HCT116 (cell line): Measurements from ENCODE around the gene STAC. TPM values are rescaled to one million over a fixed set of nuclear protein-coding genes. Genes with fewer than 3 reads are reported as not detected.

ENCODE experiments used
- ATAC-seq: fragments of 200-7000 bp; cut with Tn5 transposase; 2 replicates; pipeline ENCODE4 v1.9.1; 2020; ENCODE audit warnings: mild to moderate bottlenecking, moderate library complexity
- BruUV-seq: library from RNA; stranded (reverse); fragments of 400-500 nt; replicated peaks from 2 replicates; lab custom pipeline; 2021; lab: Mats Ljungman, UMichigan
- CTCF ChIA-PET: fragments of 300-600 bp; sonication (Branson Sonifier 250); formaldehyde crosslinking; loops from one replicate; lab custom pipeline; 2021; ENCODE audit warnings: antibody characterized with exemption; lab: Charles Lee
- POLR2A ChIA-PET: fragments of 300-600, 350-600 bp; sonication (Branson Sonifier 250); formaldehyde crosslinking; loops from one replicate; lab custom pipeline; 2021; ENCODE audit warnings: antibody characterized with exemption; lab: Charles Lee
- RAD21 ChIA-PET, 2 experiments: fragments of 300-600 bp; sonication (Branson Sonifier 250); formaldehyde crosslinking; loops; one replicate each; lab custom pipeline; 2023; ENCODE audit warnings: low total read pairs in 2 of 2; ENCODE audit not compliant: uncharacterized antibody in 2 of 2, unreplicated experiment in 2 of 2, low non-redundant PET in 1 of 2; lab: Charles Lee
- DNase-seq: peaks from one replicate; pipeline ENCODE4 v3.0.0-alpha.2; 2010; ENCODE audit warnings: low read depth, low spot score
- H2AFZ ChIP-seq: fragments of 200-600 bp; shearing (Covaris generic), sonication (generic); 2 replicates; pipeline ENCODE4 v1.6.1; 2017; ENCODE audit warnings: low read depth, mixed run types, mixed read lengths, antibody characterized with exemption, low read length; ENCODE audit not compliant: poor library complexity, severe bottlenecking
- H3K27ac ChIP-seq: 2 replicates; pipeline ENCODE4 v1.5.1; 2012; ENCODE audit warnings: low read depth, low read length
- H3K27me3 ChIP-seq: fragments of 200-600 bp; sonication (generic); 2 replicates; pipeline ENCODE4 v1.6.1; 2016; ENCODE audit warnings: mixed run types, low read length, mixed read lengths; ENCODE audit not compliant: insufficient read depth
- H3K36me3 ChIP-seq, 2 experiments: fragments of 200-500 bp in 1 of 2; fragments of 200-600 bp in 1 of 2; sonication (Bioruptor generic) in 1 of 2; sonication (generic) in 1 of 2; 2 replicates each; pipeline versions ENCODE4 v1.5.1 to v1.6.1; 2014 to 2016; ENCODE audit warnings: low read length in 2 of 2, inconsistent platforms in 1 of 2, mixed read lengths in 1 of 2, mixed run types in 1 of 2; ENCODE audit not compliant: insufficient read depth in 2 of 2, control insufficient read depth in 1 of 2
- H3K4me1 ChIP-seq, 2 experiments: fragments of 200-600 bp in 1 of 2; sonication (generic) in 1 of 2; 2 replicates each; pipeline versions ENCODE4 v1.5.1 to v1.6.1; 2012 to 2017; ENCODE audit warnings: low read length in 2 of 2, inconsistent platforms in 1 of 2, mild to moderate bottlenecking in 1 of 2, mixed read lengths in 1 of 2, mixed run types in 1 of 2, moderate library complexity in 1 of 2; ENCODE audit not compliant: insufficient read depth in 2 of 2, control insufficient read depth in 1 of 2
- H3K4me2 ChIP-seq: fragments of 200-600 bp; sonication (generic); 2 replicates; pipeline ENCODE4 v1.6.1; 2017; ENCODE audit warnings: mixed run types, low read length, mixed read lengths
- H3K4me3 ChIP-seq, 2 experiments: fragments of 200-600 bp in 1 of 2; sonication (generic) in 1 of 2; replicated peaks in 1 of 2; 2 replicates each; pipeline ENCODE4 v1.5.1; 2011 to 2016; ENCODE audit warnings: low read length in 2 of 2, control low read depth in 1 of 2, low read depth in 1 of 2, mild to moderate bottlenecking in 1 of 2, mixed read lengths in 1 of 2, mixed run types in 1 of 2
- H3K79me2 ChIP-seq: fragments of 200-600 bp; sonication (generic); 2 replicates; pipeline ENCODE4 v1.6.1; 2017; ENCODE audit warnings: mild to moderate bottlenecking, mixed run types, low read length, moderate library complexity, mixed read lengths; ENCODE audit not compliant: insufficient read depth
- H3K9ac ChIP-seq: fragments of 200-600 bp; sonication (generic); 2 replicates; pipeline ENCODE4 v1.6.1; 2016; ENCODE audit warnings: low read length, mixed read lengths
- H3K9me2 ChIP-seq: fragments of 200-600 bp; sonication (generic), shearing (Covaris generic); 2 replicates; pipeline ENCODE4 v1.6.1; 2017; ENCODE audit warnings: mixed run types, mild to moderate bottlenecking, moderate library complexity; ENCODE audit not compliant: insufficient read depth
- H3K9me3 ChIP-seq, 2 experiments: fragments of 200-500 bp in 1 of 2; fragments of 200-600 bp in 1 of 2; sonication (Bioruptor generic) in 1 of 2; sonication (generic) in 1 of 2; 2 replicates each; pipeline ENCODE4 v1.6.1; 2014 to 2017; ENCODE audit warnings: low read length in 2 of 2, mixed read lengths in 2 of 2, inconsistent platforms in 1 of 2, low read depth in 1 of 2, mild to moderate bottlenecking in 1 of 2, mixed run types in 1 of 2, moderate library complexity in 1 of 2; ENCODE audit not compliant: control insufficient read depth in 1 of 2, insufficient read depth in 1 of 2
- H4K20me1 ChIP-seq: fragments of 200-600 bp; sonication (generic), shearing (Covaris generic); 2 replicates; pipeline ENCODE4 v1.6.1; 2017; ENCODE audit warnings: mixed run types, mild to moderate bottlenecking, moderate library complexity; ENCODE audit not compliant: insufficient read depth
- CTCF ChIP-seq, 3 experiments: fragments of 200-600 bp in 1 of 3; sonication (generic) in 1 of 3; IDR thresholded peaks in 2 of 3; conservative IDR thresholded peaks in 1 of 3; 2 replicates each; pipeline ENCODE4 v1.5.1; 2012 to 2017; ENCODE audit warnings: low read depth in 2 of 3, low read length in 2 of 3, antibody characterized with exemption in 1 of 3, borderline replicate concordance in 1 of 3, control low read depth in 1 of 3, mild to moderate bottlenecking in 1 of 3, mixed read lengths in 1 of 3, mixed run types in 1 of 3, moderate library complexity in 1 of 3; ENCODE audit not compliant: insufficient read depth in 1 of 3
- EGR1 ChIP-seq: IDR thresholded peaks from 2 replicates; pipeline ENCODE4 v1.6.1; 2012; ENCODE audit warnings: low read depth
- EZH2phosphoT487 ChIP-seq: fragments of 200-600 bp; IDR thresholded peaks from 2 replicates; pipeline ENCODE4 v1.6.1; 2018; ENCODE audit warnings: antibody characterized with exemption, borderline replicate concordance
- MAX ChIP-seq: IDR thresholded peaks from 2 replicates; pipeline ENCODE4 v1.6.1; 2012
- POLR2A ChIP-seq: IDR thresholded peaks from 2 replicates; pipeline ENCODE4 v1.7.0; 2011; ENCODE audit warnings: borderline replicate concordance; ENCODE audit not compliant: insufficient read depth, insufficient read length; ENCODE audit errors: extremely low read depth
- POLR2AphosphoS5 ChIP-seq: IDR thresholded peaks from 2 replicates; pipeline ENCODE4 v1.6.1; 2011; ENCODE audit warnings: mild to moderate bottlenecking, low read depth, low read length, moderate library complexity
- REST ChIP-seq: IDR thresholded peaks from 2 replicates; pipeline ENCODE4 v1.6.1; 2012; ENCODE audit warnings: low read depth
- SRF ChIP-seq: IDR thresholded peaks from 2 replicates; pipeline ENCODE4 v1.6.1; 2012; ENCODE audit warnings: low read depth
- TCF7L2 ChIP-seq: IDR thresholded peaks from 2 replicates; pipeline ENCODE4 v1.7.0; 2011; ENCODE audit warnings: borderline replicate concordance, inconsistent platforms; ENCODE audit not compliant: insufficient read depth, insufficient read length; ENCODE audit errors: extremely low read depth
- YY1 ChIP-seq: IDR thresholded peaks from 2 replicates; pipeline ENCODE4 v1.6.1; 2011; ENCODE audit warnings: low read length, low read depth, moderate library complexity, mild to moderate bottlenecking; ENCODE audit not compliant: insufficient replicate concordance; ENCODE audit errors: extremely low read depth
- ZBTB33 ChIP-seq: IDR thresholded peaks from 2 replicates; pipeline ENCODE4 v1.6.1; 2011; ENCODE audit warnings: mild to moderate bottlenecking, low read length, moderate library complexity; ENCODE audit not compliant: insufficient replicate concordance; ENCODE audit errors: extremely low read depth
- ZNF274 ChIP-seq: fragments of 200-500 bp; sonication (Bioruptor generic); IDR thresholded peaks from 2 replicates; pipeline ENCODE4 v1.6.1; 2014; ENCODE audit warnings: mild to moderate bottlenecking, low read depth, low read length, inconsistent platforms
- intact Hi-C: fragments of 100-400 bp; cut with micrococcal nuclease; formaldehyde crosslinking; loops from 2 replicates; pipeline ENCODE4 v1.10.0; 2022
- total RNA-seq: library from RNA; stranded (reverse); gene quantifications from one replicate; pipeline ENCODE4 v1.2.1, GENCODE V29; 2021; ENCODE audit not compliant: unreplicated experiment

STAC gene
- total RNA-seq, 1 experiment from 2014 or later: not detected

GRCh38 chr3:36401056-36401455, 20.8 kb downstream of the STAC start:
- ChIA-PET POLR2A (no interaction called here), CTCF (no interaction called here), RAD21 (no interaction called here)
- H3K4me2 ChIP-seq: no peak overlapping the region
- H3K4me3 ChIP-seq: no peak overlapping the region
- H3K9me3 ChIP-seq: no peaks in the 10 kb centered on the region
- DNase-seq: no peak
- no peaks in the 10 kb centered on the region for H4K20me1 ChIP-seq
- TF ChIP-seq TCF7L2 (no peak), ZBTB33 (no peak), MAX (no peak), POLR2A (no peak)
- no peaks in the 10 kb centered on the region for H3K36me3 ChIP-seq
- no peak overlapping the region for H2AFZ ChIP-seq
- no peak overlapping the region for H3K9ac ChIP-seq
- peaks cover 8% of the 10 kb centered on the region for H3K27me3 ChIP-seq
- no peak for ATAC-seq
- H3K9me2 ChIP-seq: no peaks in the 10 kb centered on the region
- H3K79me2 ChIP-seq: no peaks in the 10 kb centered on the region
- BruUV-seq: no TSS peak
- no peak overlapping the region for H3K27ac ChIP-seq
- H3K4me1 ChIP-seq: no peaks in the 10 kb centered on the region
- intact Hi-C loops: no loop called here

- POLR2A ChIA-PET: no interaction called here
- no peaks in the 10 kb centered on the region for H4K20me1 ChIP-seq
- peaks cover 8% of the 10 kb centered on the region for H3K27me3 ChIP-seq
- no peak overlapping the region for H3K4me2 ChIP-seq
- H3K4me3 ChIP-seq: no peak overlapping the region
- no peak overlapping the region for H3K9ac ChIP-seq
- BruUV-seq: no TSS peak
- RAD21 ChIA-PET: no interaction called here
- intact Hi-C loops: no loop called here
- no peak overlapping the region for H2AFZ ChIP-seq
- H3K36me3 ChIP-seq: no peaks in the 10 kb centered on the region
- no peaks in the 10 kb centered on the region for H3K9me2 ChIP-seq
- no peaks in the 10 kb centered on the region for H3K9me3 ChIP-seq
- CTCF ChIA-PET: no interaction called here
- H3K27ac ChIP-seq: no peak overlapping the region
- ATAC-seq: no peak
- no peaks in the 10 kb centered on the region for H3K4me1 ChIP-seq
- DNase-seq: no peak
- no peaks in the 10 kb centered on the region for H3K79me2 ChIP-seq
- TF ChIP-seq EGR1: no peak
- TF ChIP-seq POLR2A: no peak
- no peak for TF ChIP-seq REST
- TF ChIP-seq ZNF274: no peak
- no peak for TF ChIP-seq SRF
- no peak for TF ChIP-seq EZH2phosphoT487
- no peak for TF ChIP-seq POLR2AphosphoS5
- TF ChIP-seq YY1: no peak
- TF ChIP-seq CTCF (IDR thresholded peaks at IDR 0.05 in 2 of 3, conservative IDR thresholded peaks at IDR 0.05 in 1 of 3; ENCODE audit: borderline replicate concordance in 1 of 3, insufficient read depth in 1 of 3, low read depth in 2 of 3, low read length in 2 of 3): no peak
Observed at GRCh38 chr3:36403661-36404060, 23.4 kb downstream of the STAC start.
